DND-41 (cell line): ENCODE data around the gene LTB.

ENCODE experiments used
- EZH2 ChIP-seq: IDR thresholded peaks from 3 replicates; pipeline ENCODE4 v1.6.1; 2012; ENCODE audit warnings: borderline replicate concordance, low read depth, mild to moderate bottlenecking, moderate library complexity, low read length, inconsistent platforms; ENCODE audit not compliant: severe bottlenecking
- TF ChIP-seq, protein P1 (sequence below): IDR thresholded peaks from 2 replicates; pipeline ENCODE4 v1.5.1; 2012; ENCODE audit warnings: borderline replicate concordance, low read length, moderate library complexity, mild to moderate bottlenecking; ENCODE audit not compliant: poor library complexity, severe bottlenecking; ENCODE audit errors: extremely low read depth

GRCh38 chr6:31545291-31545690 is 36.9 kb downstream of the LTB start:
- TF ChIP-seq, protein P1, sequence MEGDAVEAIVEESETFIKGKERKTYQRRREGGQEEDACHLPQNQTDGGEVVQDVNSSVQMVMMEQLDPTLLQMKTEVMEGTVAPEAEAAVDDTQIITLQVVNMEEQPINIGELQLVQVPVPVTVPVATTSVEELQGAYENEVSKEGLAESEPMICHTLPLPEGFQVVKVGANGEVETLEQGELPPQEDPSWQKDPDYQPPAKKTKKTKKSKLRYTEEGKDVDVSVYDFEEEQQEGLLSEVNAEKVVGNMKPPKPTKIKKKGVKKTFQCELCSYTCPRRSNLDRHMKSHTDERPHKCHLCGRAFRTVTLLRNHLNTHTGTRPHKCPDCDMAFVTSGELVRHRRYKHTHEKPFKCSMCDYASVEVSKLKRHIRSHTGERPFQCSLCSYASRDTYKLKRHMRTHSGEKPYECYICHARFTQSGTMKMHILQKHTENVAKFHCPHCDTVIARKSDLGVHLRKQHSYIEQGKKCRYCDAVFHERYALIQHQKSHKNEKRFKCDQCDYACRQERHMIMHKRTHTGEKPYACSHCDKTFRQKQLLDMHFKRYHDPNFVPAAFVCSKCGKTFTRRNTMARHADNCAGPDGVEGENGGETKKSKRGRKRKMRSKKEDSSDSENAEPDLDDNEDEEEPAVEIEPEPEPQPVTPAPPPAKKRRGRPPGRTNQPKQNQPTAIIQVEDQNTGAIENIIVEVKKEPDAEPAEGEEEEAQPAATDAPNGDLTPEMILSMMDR, result no peak
- no peak for TF ChIP-seq EZH2
